Measurements from ENCODE around the gene CHRNA4. TPM values are rescaled to one million over a fixed set of nuclear protein-coding genes. Genes with fewer than 3 reads are reported as not detected.
"Not testable (repeated sequence)": the region's sequence is repeated elsewhere in the genome, so short reads cannot be mapped to it uniquely, and the experiment has no call there.

CHRNA4 gene
- total RNA-seq, 2 donors from 2014 or later = not detected

- no peak overlapping the region for H3K27ac Mint-ChIP-seq
- H3K9me3 Mint-ChIP-seq = peaks cover 4 to 10% of the 10 kb centered on the region in 2 donors
- DNase-seq (ENCODE audit: low spot score in 2 of 2) (no peak), ATAC-seq (no peak)
- no peaks in the 10 kb centered on the region for H3K36me3 Mint-ChIP-seq
These were observed 11.6 kb downstream of the CHRNA4 start for GRCh38 chr20:63349516-63349895.

GRCh38 chr20:63348828-63349515 lies 12.2 kb downstream of the CHRNA4 start:
- no peak for DNase-seq (ENCODE audit: low spot score in 2 of 2)
- Mint-ChIP-seq H3K36me3 (no peaks in the 10 kb centered on the region), H3K9me3 (peaks cover 4 to 10% of the 10 kb centered on the region in 2 donors), H3K27ac (no peak overlapping the region)
- no peak for ATAC-seq

- no peak overlapping the region for H3K27ac Mint-ChIP-seq
- H3K36me3 Mint-ChIP-seq = no peaks in the 10 kb centered on the region
- ATAC-seq = no peak
- DNase-seq (ENCODE audit: low spot score in 2 of 2) = no peak
- peaks cover 4 to 10% of the 10 kb centered on the region in 2 donors for H3K9me3 Mint-ChIP-seq
These were observed 13.0 kb downstream of the CHRNA4 start for GRCh38 chr20:63347950-63348827.

- no peaks in the 10 kb centered on the region for H3K36me3 Mint-ChIP-seq
- DNase-seq (ENCODE audit: low spot score in 2 of 2) = no peak
- peaks cover 4 to 10% of the 10 kb centered on the region in 2 donors for H3K9me3 Mint-ChIP-seq
- no peak overlapping the region for H3K27ac Mint-ChIP-seq
- no peak for ATAC-seq
These were observed 13.9 kb downstream of the CHRNA4 start for GRCh38 chr20:63347081-63347741.

- ATAC-seq = no peak
- Mint-ChIP-seq H3K36me3 (no peaks in the 10 kb centered on the region), H3K9me3 (peaks cover 4 to 10% of the 10 kb centered on the region in 2 donors), H3K27ac (no peak overlapping the region)
- DNase-seq (ENCODE audit: low spot score in 2 of 2) = no peak
These were observed 14.7 kb downstream of the CHRNA4 start for GRCh38 chr20:63346131-63347080.

- Mint-ChIP-seq H3K9me3 (peaks cover 4% of the 10 kb centered on the region in 2 donors), H3K36me3 (no peaks in the 10 kb centered on the region), H3K27ac (no peak overlapping the region)
- no peak for ATAC-seq
- no peak for DNase-seq (ENCODE audit: low spot score in 2 of 2)
These were observed 15.6 kb downstream of the CHRNA4 start for GRCh38 chr20:63345328-63346100.

- Mint-ChIP-seq H3K27ac (no peak overlapping the region), H3K9me3 (peaks cover 0 to under 1% of the 10 kb centered on the region in 2 donors), H3K36me3 (no peaks in the 10 kb centered on the region)
- DNase-seq (ENCODE audit: low spot score in 2 of 2) (no peak), ATAC-seq (no peak)
These were observed 16.4 kb downstream of the CHRNA4 start for GRCh38 chr20:63344616-63345327.

- no peak for ATAC-seq
- Mint-ChIP-seq H3K27ac (no peak overlapping the region), H3K36me3 (no peaks in the 10 kb centered on the region), H3K9me3 (peaks cover 8 to 9% of the 10 kb centered on the region in 2 donors)
- DNase-seq (ENCODE audit: low spot score in 2 of 2) = no peak
These were observed 17.4 kb downstream of the CHRNA4 start for GRCh38 chr20:63343460-63344445.

GRCh38 chr20:63342561-63343459 lies 18.3 kb downstream of the CHRNA4 start:
- Mint-ChIP-seq H3K9me3 (peaks cover 8 to 9% of the 10 kb centered on the region in 2 donors), H3K27ac (no peak overlapping the region), H3K36me3 (no peaks in the 10 kb centered on the region)
- DNase-seq (ENCODE audit: low spot score in 2 of 2) (no peak), ATAC-seq (no peak)

- not testable (repeated sequence) for H3K36me3 Mint-ChIP-seq; ATAC-seq; DNase-seq (ENCODE audit: low spot score in 2 of 2); H3K27ac Mint-ChIP-seq
- peaks cover 8 to 13% of the 10 kb centered on the region in 2 donors for H3K9me3 Mint-ChIP-seq
These were observed 20.9 kb downstream of the CHRNA4 start for GRCh38 chr20:63340158-63340688.

- not testable (repeated sequence) for ATAC-seq; H3K36me3 Mint-ChIP-seq; H3K27ac Mint-ChIP-seq; DNase-seq (ENCODE audit: low spot score in 2 of 2)
- peaks cover 8 to 13% of the 10 kb centered on the region in 2 donors for H3K9me3 Mint-ChIP-seq
These were observed 21.7 kb downstream of the CHRNA4 start for GRCh38 chr20:63339154-63340094.

Data from activated naive CD4-positive, alpha-beta T cell treated with anti-CD3 and anti-CD28 coated beads, Interleukin-2, amount 50 U/mL, for 72 hours (primary cell).